RWPE1 (cell line): ENCODE data around the gene RNH1.

ENCODE experiments used
- CTCF ChIA-PET: fragments of 350-600 bp; sonication (Branson Sonifier 250); formaldehyde crosslinking; extraction: SDS; loops from one replicate; lab custom pipeline; 2021; lab: Yijun Ruan, JAX
- POLR2A ChIA-PET: fragments of 400-600 bp; formaldehyde crosslinking; extraction: SDS; loops from one replicate; lab custom pipeline; 2020; ENCODE audit warnings: antibody characterized with exemption; ENCODE audit not compliant: low non-redundant PET; lab: Yijun Ruan, JAX
- DNase-seq: peaks from one replicate; pipeline ENCODE4 v3.0.0; 2012; ENCODE audit warnings: low spot score
- H3K27ac ChIP-seq: fragments of 450-650 bp; 2 replicates; pipeline ENCODE4 v1.5.1; 2017
- CTCF ChIP-seq: fragments of 450-650 bp; conservative IDR thresholded peaks from 2 replicates; pipeline ENCODE4 v1.5.1; 2017; ENCODE audit warnings: low read depth, mild to moderate bottlenecking

Gene RNH1

GRCh38 chr11:460331-461199 is 46.5 kb downstream of the RNH1 start:
- DNase-seq: peak; percentile 68
- TF ChIP-seq CTCF: no peak
- ChIA-PET CTCF (interaction anchor here (1.0 to 1.2 kb wide), 2 partner anchors 20 to 58 kb away, joined by 3 to 4 read pairs; no protein-coding TSS in a partner anchor), POLR2A (interaction anchor here (0.7 to 1.2 kb wide), 3 partner anchors 9 to 44 kb away, joined by 3 to 6 read pairs (median 3); no protein-coding TSS in a partner anchor)
- H3K27ac ChIP-seq: peak overlapping the region; percentile 32

DNA sequence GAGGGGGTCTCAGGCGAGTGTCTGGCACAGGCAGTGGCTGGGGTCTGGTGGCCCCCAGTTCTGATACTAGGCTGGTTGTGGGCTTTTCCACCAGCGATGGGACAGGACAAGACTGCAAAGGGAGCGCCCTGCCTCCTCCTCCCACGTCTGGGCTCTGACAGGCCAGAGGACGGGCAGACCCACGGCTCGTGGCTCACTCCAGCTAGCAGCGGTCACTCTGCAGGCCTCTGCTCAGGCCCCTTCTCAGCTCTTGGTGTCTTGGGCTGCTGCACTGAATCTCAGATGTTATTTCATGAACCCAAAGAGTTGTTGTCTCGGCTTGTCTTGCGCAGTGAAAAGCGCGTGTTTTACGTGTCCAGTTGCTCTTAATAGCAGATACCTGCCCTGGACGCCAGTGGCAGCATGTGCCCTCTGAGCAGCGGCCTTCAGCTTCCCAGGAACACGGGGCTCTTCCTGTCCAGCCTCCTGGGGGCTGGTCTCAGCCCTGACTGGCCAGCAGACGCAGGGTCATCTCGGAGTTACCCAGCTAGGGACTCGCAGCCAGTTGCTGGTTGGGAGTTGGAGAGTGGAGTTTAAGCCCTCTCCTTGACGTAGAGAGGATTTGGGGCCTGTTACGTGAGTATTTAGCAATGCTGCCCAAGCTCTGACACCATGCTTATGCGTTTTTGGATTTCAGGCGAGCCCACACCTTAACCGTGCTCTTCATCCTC is 47.4 kb downstream of the RNH1 start:
- CTCF ChIA-PET: interaction anchor here (1.2 kb wide), 1 partner anchor 20 kb away, joined by 4 read pairs; no protein-coding TSS in a partner anchor
- POLR2A ChIA-PET: interaction anchor here (1.2 kb wide), 1 partner anchor 45 kb away, joined by 3 read pairs; no protein-coding TSS in a partner anchor
- TF ChIP-seq CTCF: no peak
- peak overlapping the region; percentile 32 for H3K27ac ChIP-seq
- no peak for DNase-seq

GRCh38 chr11:457111-457760 is 49.8 kb downstream of the RNH1 start:
- TF ChIP-seq CTCF: no peak
- ChIA-PET POLR2A (no interaction called here), CTCF (no interaction called here)
- peak overlapping the region; percentile 37 for H3K27ac ChIP-seq
- no peak for DNase-seq

GRCh38 chr11:456533-456932 is 50.5 kb downstream of the RNH1 start:
- ChIA-PET CTCF (no interaction called here), POLR2A (no interaction called here)
- no peak for TF ChIP-seq CTCF
- DNase-seq: no peak
- H3K27ac ChIP-seq: peak overlapping the region; percentile 37

DNA sequence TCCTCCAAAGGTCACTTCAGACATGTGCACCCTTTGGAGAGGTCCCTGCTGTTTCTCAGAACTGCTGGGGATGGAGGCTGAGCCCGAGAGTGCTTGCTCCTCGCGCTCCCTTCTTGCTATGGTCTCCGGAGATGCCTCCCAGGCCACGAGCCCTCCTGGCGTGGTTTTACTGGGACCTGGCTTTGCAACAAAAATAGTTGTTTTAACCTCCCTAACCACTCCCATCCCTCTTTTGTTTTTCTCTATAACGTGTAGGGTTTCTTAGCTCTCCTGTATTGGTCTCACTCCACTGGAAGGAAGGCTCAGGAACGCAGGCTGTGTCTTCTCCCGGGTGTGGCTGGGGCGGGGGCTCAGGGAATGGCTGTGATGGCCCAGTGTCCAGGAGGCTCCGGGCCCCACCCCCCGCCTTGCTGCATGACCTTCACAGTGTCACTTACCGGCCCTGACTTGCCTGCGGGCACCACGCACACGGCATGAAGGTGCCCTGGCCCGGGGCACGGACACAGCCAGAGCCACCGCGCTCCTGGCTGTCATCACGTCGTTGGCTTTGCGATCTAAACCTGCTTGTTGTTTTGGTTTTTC is 51.4 kb downstream of the RNH1 start:
- ChIA-PET CTCF (interaction anchor here (0.7 kb wide), 1 partner anchor 49 kb away, joined by 3 read pairs; no protein-coding TSS in a partner anchor), POLR2A (no interaction called here)
- no peak for DNase-seq
- TF ChIP-seq CTCF: no peak
- peak overlapping the region; percentile 48 for H3K27ac ChIP-seq
